Rectal smooth muscle tissue (tissue), 1 donor: Measurements from ENCODE around the gene FAM83G.

Experiments
- H3K27ac ChIP-seq: one replicate; pipeline ENCODE4 v1.7.0; 2013; ENCODE audit warnings: low read depth, low read length, inconsistent platforms
- H3K27me3 ChIP-seq: one replicate; pipeline ENCODE4 v1.7.0; 2013; ENCODE audit warnings: low read length; ENCODE audit not compliant: control insufficient read depth, insufficient read depth
- H3K36me3 ChIP-seq: one replicate; pipeline ENCODE4 v1.7.0; 2013; ENCODE audit warnings: low read length; ENCODE audit not compliant: control insufficient read depth, insufficient read depth
- H3K4me1 ChIP-seq: one replicate; pipeline ENCODE4 v1.7.0; 2013; ENCODE audit warnings: low read length; ENCODE audit not compliant: control insufficient read depth, insufficient read depth
- H3K4me3 ChIP-seq: one replicate; pipeline ENCODE4 v1.7.0; 2013; ENCODE audit warnings: low read length
- H3K9ac ChIP-seq: one replicate; pipeline ENCODE4 v1.7.0; 2013; ENCODE audit warnings: low read length

The FAM83G gene

GRCh38 chr17:18966831-18967624, 37.5 kb downstream of the FAM83G start:
- Histone ChIP-seq H3K9ac (no peak overlapping the region), H3K4me1 (no peaks in the 10 kb centered on the region), H3K36me3 (no peaks in the 10 kb centered on the region), H3K4me3 (no peak overlapping the region), H3K27ac (no peak overlapping the region), H3K27me3 (no peaks in the 10 kb centered on the region)

GRCh38 chr17:18965530-18966236, 38.9 kb downstream of the FAM83G start:
- Histone ChIP-seq H3K27me3 (no peaks in the 10 kb centered on the region), H3K9ac (no peak overlapping the region), H3K4me1 (peaks cover 3% of the 10 kb centered on the region), H3K4me3 (no peak overlapping the region), H3K27ac (no peak overlapping the region), H3K36me3 (no peaks in the 10 kb centered on the region)

- Histone ChIP-seq H3K9ac (no peak overlapping the region), H3K36me3 (no peaks in the 10 kb centered on the region), H3K27ac (no peak overlapping the region), H3K4me1 (peaks cover 3% of the 10 kb centered on the region), H3K4me3 (no peak overlapping the region), H3K27me3 (no peaks in the 10 kb centered on the region)
These were observed 40.0 kb downstream of the FAM83G start for GRCh38 chr17:18964550-18964949.

- Histone ChIP-seq H3K4me1 (peaks cover 3% of the 10 kb centered on the region), H3K4me3 (no peak overlapping the region), H3K27me3 (no peaks in the 10 kb centered on the region), H3K27ac (no peak overlapping the region), H3K36me3 (no peaks in the 10 kb centered on the region), H3K9ac (no peak overlapping the region)
These were observed 40.6 kb downstream of the FAM83G start for GRCh38 chr17:18964018-18964351.

- Histone ChIP-seq H3K27me3 (no peaks in the 10 kb centered on the region), H3K9ac (no peak overlapping the region), H3K36me3 (no peaks in the 10 kb centered on the region), H3K27ac (no peak overlapping the region), H3K4me3 (no peak overlapping the region), H3K4me1 (peaks cover 3% of the 10 kb centered on the region)
These were observed 41.2 kb downstream of the FAM83G start for GRCh38 chr17:18963126-18964017.

GRCh38 chr17:18962494-18962815, 42.1 kb downstream of the FAM83G start:
- no peak overlapping the region for H3K27ac ChIP-seq
- no peaks in the 10 kb centered on the region for H3K27me3 ChIP-seq
- H3K36me3 ChIP-seq, result no peaks in the 10 kb centered on the region
- H3K4me1 ChIP-seq, result peaks cover 3% of the 10 kb centered on the region
- H3K9ac ChIP-seq, result no peak overlapping the region
- H3K4me3 ChIP-seq, result no peak overlapping the region

- H3K4me1 ChIP-seq, result peaks cover 3% of the 10 kb centered on the region
- H3K36me3 ChIP-seq, result no peaks in the 10 kb centered on the region
- no peak overlapping the region for H3K9ac ChIP-seq
- no peaks in the 10 kb centered on the region for H3K27me3 ChIP-seq
- no peak overlapping the region for H3K4me3 ChIP-seq
- H3K27ac ChIP-seq, result no peak overlapping the region
These were observed 42.7 kb downstream of the FAM83G start for GRCh38 chr17:18961634-18962493.

GRCh38 chr17:18960803-18961511, 43.6 kb downstream of the FAM83G start:
- H3K36me3 ChIP-seq, result no peaks in the 10 kb centered on the region
- no peaks in the 10 kb centered on the region for H3K27me3 ChIP-seq
- H3K4me1 ChIP-seq, result peaks cover 3% of the 10 kb centered on the region
- no peak overlapping the region for H3K4me3 ChIP-seq
- H3K9ac ChIP-seq, result no peak overlapping the region
- H3K27ac ChIP-seq, result no peak overlapping the region

- Histone ChIP-seq H3K4me3 (no peak overlapping the region), H3K9ac (no peak overlapping the region), H3K27me3 (no peaks in the 10 kb centered on the region), H3K36me3 (no peaks in the 10 kb centered on the region), H3K27ac (no peak overlapping the region), H3K4me1 (peaks cover 3% of the 10 kb centered on the region)
These were observed 44.3 kb downstream of the FAM83G start for GRCh38 chr17:18960241-18960665.

- H3K9ac ChIP-seq, result no peak overlapping the region
- no peak overlapping the region for H3K4me3 ChIP-seq
- no peak overlapping the region for H3K27ac ChIP-seq
- H3K27me3 ChIP-seq, result no peaks in the 10 kb centered on the region
- no peaks in the 10 kb centered on the region for H3K36me3 ChIP-seq
- H3K4me1 ChIP-seq, result peaks cover 3% of the 10 kb centered on the region
These were observed 44.7 kb downstream of the FAM83G start for GRCh38 chr17:18959845-18960240.

- Histone ChIP-seq H3K4me3 (no peak overlapping the region), H3K9ac (no peak overlapping the region), H3K36me3 (no peaks in the 10 kb centered on the region), H3K27ac (no peak overlapping the region), H3K4me1 (peaks cover 3% of the 10 kb centered on the region), H3K27me3 (no peaks in the 10 kb centered on the region)
These were observed 45.3 kb downstream of the FAM83G start for GRCh38 chr17:18959071-18959844.
